ENCODE results near the gene HUS1. TPM values are rescaled to one million over a fixed set of nuclear protein-coding genes. Genes with fewer than 3 reads are reported as not detected.

Gene HUS1
- total RNA-seq, 1 donor from 2014 or later, result 34.4 TPM

- H3K4me1 Mint-ChIP-seq (ENCODE audit: low read depth, unreplicated experiment), result no peaks in the 10 kb centered on the region
- Histone ChIP-seq H3K9me3 (ENCODE audit: insufficient read depth, low read depth, low read length) (no peaks in the 10 kb centered on the region), H3K27ac (ENCODE audit: low read depth, low read length) (no peak overlapping the region), H3K36me3 (ENCODE audit: insufficient read depth, low read length) (no peaks in the 10 kb centered on the region), H3K4me1 (ENCODE audit: insufficient read depth, low read length) (no peaks in the 10 kb centered on the region), H4K20me1 (ENCODE audit: insufficient read depth, low read length) (no peaks in the 10 kb centered on the region), H3K9ac (ENCODE audit: low read length) (no peak overlapping the region), H3K27me3 (ENCODE audit: insufficient read depth, low read length) (peaks cover 2% of the 10 kb centered on the region), H3K79me2 (ENCODE audit: insufficient read depth, low read length) (no peaks in the 10 kb centered on the region), H2AFZ (ENCODE audit: low read depth, low read length) (no peak overlapping the region), H3K4me3 (ENCODE audit: insufficient read depth, low read depth, low read length) (no peak overlapping the region), H3K4me2 (ENCODE audit: low read length) (no peak overlapping the region)
- DNase-seq (ENCODE audit: low read depth) (no peak), FAIRE-seq (no peak)
- H3K27ac Mint-ChIP-seq (ENCODE audit: unreplicated experiment), result no peak overlapping the region
- TF ChIP-seq CTCF (IDR thresholded peaks at IDR 0.05; ENCODE audit: insufficient read depth, low read depth, low read length) (no peak), EZH2 (IDR thresholded peaks at IDR 0.05; ENCODE audit: insufficient read depth, low read length) (no peak)
- H3K9me3 Mint-ChIP-seq (ENCODE audit: unreplicated experiment), result peaks cover 6% of the 10 kb centered on the region
- no peaks in the 10 kb centered on the region for H3K27me3 Mint-ChIP-seq (ENCODE audit: low read depth, unreplicated experiment)
- no peak overlapping the region for H3K4me3 Mint-ChIP-seq (ENCODE audit: unreplicated experiment)
- no peaks in the 10 kb centered on the region for H3K36me3 Mint-ChIP-seq (ENCODE audit: low read depth, unreplicated experiment)
Measured at GRCh38 chr7:48017674-48018073, 38.3 kb upstream of the HUS1 start.

- H3K27ac Mint-ChIP-seq (ENCODE audit: unreplicated experiment), result no peak overlapping the region
- FAIRE-seq, result no peak
- no peak overlapping the region for H3K4me3 Mint-ChIP-seq (ENCODE audit: unreplicated experiment)
- H3K36me3 ChIP-seq (ENCODE audit: insufficient read depth, low read length), result no peaks in the 10 kb centered on the region
- H3K9me3 ChIP-seq (ENCODE audit: insufficient read depth, low read depth, low read length), result no peaks in the 10 kb centered on the region
- H4K20me1 ChIP-seq (ENCODE audit: insufficient read depth, low read length), result no peaks in the 10 kb centered on the region
- no peak overlapping the region for H3K4me2 ChIP-seq (ENCODE audit: low read length)
- H3K9me3 Mint-ChIP-seq (ENCODE audit: unreplicated experiment), result peaks cover 6% of the 10 kb centered on the region
- H2AFZ ChIP-seq (ENCODE audit: low read depth, low read length), result no peak overlapping the region
- H3K36me3 Mint-ChIP-seq (ENCODE audit: low read depth, unreplicated experiment), result no peaks in the 10 kb centered on the region
- no peaks in the 10 kb centered on the region for H3K79me2 ChIP-seq (ENCODE audit: insufficient read depth, low read length)
- no peak overlapping the region for H3K4me3 ChIP-seq (ENCODE audit: insufficient read depth, low read depth, low read length)
- no peaks in the 10 kb centered on the region for H3K4me1 Mint-ChIP-seq (ENCODE audit: low read depth, unreplicated experiment)
- no peaks in the 10 kb centered on the region for H3K27me3 Mint-ChIP-seq (ENCODE audit: low read depth, unreplicated experiment)
- no peak overlapping the region for H3K9ac ChIP-seq (ENCODE audit: low read length)
- no peak overlapping the region for H3K27ac ChIP-seq (ENCODE audit: low read depth, low read length)
- DNase-seq (ENCODE audit: low read depth), result no peak
- H3K4me1 ChIP-seq (ENCODE audit: insufficient read depth, low read length), result no peaks in the 10 kb centered on the region
- H3K27me3 ChIP-seq (ENCODE audit: insufficient read depth, low read length), result no peaks in the 10 kb centered on the region
- no peak for TF ChIP-seq CTCF (IDR thresholded peaks at IDR 0.05; ENCODE audit: insufficient read depth, low read depth, low read length)
- TF ChIP-seq EZH2 (IDR thresholded peaks at IDR 0.05; ENCODE audit: insufficient read depth, low read length), result no peak
Measured at GRCh38 chr7:48016641-48017040, 37.2 kb upstream of the HUS1 start.

- H3K9me3 ChIP-seq (ENCODE audit: insufficient read depth, low read depth, low read length), result no peaks in the 10 kb centered on the region
- H3K36me3 ChIP-seq (ENCODE audit: insufficient read depth, low read length), result no peaks in the 10 kb centered on the region
- H3K9ac ChIP-seq (ENCODE audit: low read length), result no peak overlapping the region
- Mint-ChIP-seq H3K27ac (ENCODE audit: unreplicated experiment) (no peak overlapping the region), H3K4me3 (ENCODE audit: unreplicated experiment) (no peak overlapping the region), H3K9me3 (ENCODE audit: unreplicated experiment) (peaks cover 2% of the 10 kb centered on the region), H3K27me3 (ENCODE audit: low read depth, unreplicated experiment) (peaks cover 8% of the 10 kb centered on the region), H3K36me3 (ENCODE audit: low read depth, unreplicated experiment) (no peaks in the 10 kb centered on the region), H3K4me1 (ENCODE audit: low read depth, unreplicated experiment) (no peaks in the 10 kb centered on the region)
- no peaks in the 10 kb centered on the region for H3K4me1 ChIP-seq (ENCODE audit: insufficient read depth, low read length)
- H4K20me1 ChIP-seq (ENCODE audit: insufficient read depth, low read length), result no peaks in the 10 kb centered on the region
- no peak overlapping the region for H3K4me2 ChIP-seq (ENCODE audit: low read length)
- H3K79me2 ChIP-seq (ENCODE audit: insufficient read depth, low read length), result no peaks in the 10 kb centered on the region
- no peaks in the 10 kb centered on the region for H3K27me3 ChIP-seq (ENCODE audit: insufficient read depth, low read length)
- H3K4me3 ChIP-seq (ENCODE audit: insufficient read depth, low read depth, low read length), result no peak overlapping the region
- H2AFZ ChIP-seq (ENCODE audit: low read depth, low read length), result no peak overlapping the region
- FAIRE-seq, result no peak
- no peak for DNase-seq (ENCODE audit: low read depth)
- TF ChIP-seq CTCF (IDR thresholded peaks at IDR 0.05; ENCODE audit: insufficient read depth, low read depth, low read length) (no peak), EZH2 (IDR thresholded peaks at IDR 0.05; ENCODE audit: insufficient read depth, low read length) (no peak)
- no peak overlapping the region for H3K27ac ChIP-seq (ENCODE audit: low read depth, low read length)
Measured at GRCh38 chr7:48011951-48012350, 32.5 kb upstream of the HUS1 start.

Data from astrocyte (in vitro differentiated cells and primary cell).